SK-N-SH (cell line): ENCODE data around the gene NTMT2. TPM values are rescaled to one million over a fixed set of nuclear protein-coding genes. Genes with fewer than 3 reads are reported as not detected.

Experiments used
- CTCF ChIA-PET: fragments of 300-600, 350-600 bp; formaldehyde crosslinking; extraction: SDS; loops from one replicate; lab custom pipeline; 2021; lab: Yijun Ruan, JAX
- POLR2A ChIA-PET: fragments of 350-600 bp; sonication (Branson Sonifier 250); formaldehyde crosslinking; extraction: SDS; loops from one replicate; lab custom pipeline; 2020; ENCODE audit warnings: antibody characterized with exemption, inconsistent platforms; lab: Yijun Ruan, JAX
- DNase-seq: peaks from one replicate; pipeline ENCODE4 v3.0.0; 2012
- H2AFZ ChIP-seq: fragments of 200-600 bp; sonication (generic); 2 replicates; pipeline ENCODE4 v1.8.1; 2016; ENCODE audit warnings: antibody characterized with exemption, mild to moderate bottlenecking, low read depth
- H3F3A ChIP-seq: fragments of 200-600 bp; sonication (generic); replicated peaks from 2 replicates; pipeline ENCODE3; 2016; ENCODE audit warnings: antibody characterized with exemption, mild to moderate bottlenecking; ENCODE audit not compliant: insufficient read depth
- H3K27ac ChIP-seq, 2 experiments: fragments of 200-500 bp in 1 of 2; fragments of 200-600 bp in 1 of 2; sonication (Bioruptor generic) in 1 of 2; sonication (generic), shearing (Covaris generic) in 1 of 2; 2 replicates each; pipeline versions ENCODE4 v1.5.1 to v1.6.1; 2014 to 2016; ENCODE audit warnings: low read depth in 2 of 2, inconsistent platforms in 1 of 2, low read length in 1 of 2, mild to moderate bottlenecking in 1 of 2, mixed read lengths in 1 of 2
- H3K27me3 ChIP-seq: fragments of 200-600 bp; sonication (generic), shearing (Covaris generic); 2 replicates; pipeline ENCODE4 v1.6.1; 2016; ENCODE audit warnings: mixed run types; ENCODE audit not compliant: insufficient read depth
- H3K36me3 ChIP-seq, 2 experiments: fragments of 200-500 bp in 1 of 2; fragments of 200-600 bp in 1 of 2; sonication (Bioruptor generic) in 1 of 2; sonication (generic) in 1 of 2; replicated peaks in 1 of 2; 2 replicates each; pipeline versions ENCODE3 to v1.5.1; 2014 to 2016; ENCODE audit warnings: low read length in 1 of 2, mild to moderate bottlenecking in 1 of 2; ENCODE audit not compliant: insufficient read depth in 2 of 2, control insufficient read depth in 1 of 2
- H3K4me1 ChIP-seq, 2 experiments: fragments of 200-500 bp in 1 of 2; fragments of 200-600 bp in 1 of 2; sonication (Bioruptor generic) in 1 of 2; sonication (generic), shearing (Covaris generic) in 1 of 2; 2 replicates each; pipeline versions ENCODE4 v1.5.1 to v1.6.1; 2014 to 2016; ENCODE audit warnings: low read depth in 1 of 2, low read length in 1 of 2, mixed run types in 1 of 2; ENCODE audit not compliant: insufficient read depth in 2 of 2, control insufficient read depth in 1 of 2
- H3K4me2 ChIP-seq: fragments of 200-600 bp; sonication (generic), shearing (Covaris generic); 2 replicates; pipeline ENCODE4 v1.6.1; 2017; ENCODE audit warnings: mixed run types
- H3K4me3 ChIP-seq, 2 experiments: fragments of 200-500 bp in 1 of 2; fragments of 200-600 bp in 1 of 2; sonication (Bioruptor generic) in 1 of 2; sonication (generic), shearing (Covaris generic) in 1 of 2; 2 replicates each; pipeline versions ENCODE4 v1.5.1 to v1.8.1; 2014 to 2016; ENCODE audit warnings: low read depth in 2 of 2, inconsistent platforms in 1 of 2, low read length in 1 of 2, mild to moderate bottlenecking in 1 of 2, mixed read lengths in 1 of 2, moderate library complexity in 1 of 2
- H3K79me2 ChIP-seq: fragments of 200-600 bp; sonication (generic); 2 replicates; pipeline ENCODE4 v1.8.1; 2017; ENCODE audit warnings: mild to moderate bottlenecking; ENCODE audit not compliant: insufficient read depth
- H3K9ac ChIP-seq: fragments of 200-600 bp; sonication (generic); 2 replicates; pipeline ENCODE4 v1.6.1; 2017; ENCODE audit warnings: mixed run types
- H3K9me2 ChIP-seq: fragments of 200-600 bp; sonication (generic); 2 replicates; pipeline ENCODE4 v1.6.1; 2017; ENCODE audit warnings: mixed run types
- H3K9me3 ChIP-seq: fragments of 200-600 bp; sonication (generic); 2 replicates; pipeline ENCODE4 v1.6.1; 2017; ENCODE audit warnings: mixed run types, mild to moderate bottlenecking, moderate library complexity
- H4K20me1 ChIP-seq: fragments of 200-600 bp; sonication (generic); 2 replicates; pipeline ENCODE4 v1.6.1; 2017; ENCODE audit warnings: mild to moderate bottlenecking, mixed run types; ENCODE audit not compliant: insufficient read depth
- CHD2 ChIP-seq: fragments of 150-350 bp; IDR thresholded peaks from 2 replicates; pipeline ENCODE4 v1.6.1; 2018; ENCODE audit warnings: low read length; ENCODE audit not compliant: partially characterized antibody
- EZH2phosphoT487 ChIP-seq: fragments of 200-600 bp; sonication (generic); IDR thresholded peaks from 2 replicates; pipeline ENCODE4 v1.6.1; 2017; ENCODE audit warnings: low read depth, mixed run types, mild to moderate bottlenecking, antibody characterized with exemption, moderate library complexity, borderline replicate concordance
- IRF3 ChIP-seq: fragments of 150-350 bp; IDR thresholded peaks from 2 replicates; pipeline ENCODE4 v1.6.1; 2016; ENCODE audit warnings: mild to moderate bottlenecking, low read depth, low read length
- JUND ChIP-seq: IDR thresholded peaks from 2 replicates; pipeline ENCODE4 v1.4.0; 2012
- NFIC ChIP-seq: IDR thresholded peaks from 2 replicates; pipeline ENCODE4 v1.4.0; 2012; ENCODE audit warnings: borderline replicate concordance
- NRF1 ChIP-seq: IDR thresholded peaks from 2 replicates; pipeline ENCODE4 v1.6.1; 2012; ENCODE audit warnings: low read depth, mild to moderate bottlenecking, low read length
- POLR2AphosphoS5 ChIP-seq: IDR thresholded peaks from 2 replicates; pipeline ENCODE4 v1.6.1; 2012; ENCODE audit warnings: low read depth, low read length
- RAD21 ChIP-seq: IDR thresholded peaks from 2 replicates; pipeline ENCODE4 v1.6.1; 2012; ENCODE audit warnings: mild to moderate bottlenecking, low read length
- RCOR1 ChIP-seq: fragments of 150-350 bp; IDR thresholded peaks from 2 replicates; pipeline ENCODE4 v1.6.1; 2017; ENCODE audit warnings: antibody characterized with exemption, low read length
- RFX5 ChIP-seq: IDR thresholded peaks from 2 replicates; pipeline ENCODE4 v1.6.1; 2012; ENCODE audit warnings: mild to moderate bottlenecking, improper control_type of control experiment, low read length
- SIN3A ChIP-seq: IDR thresholded peaks from 2 replicates; pipeline ENCODE4 v1.6.1; 2012; ENCODE audit warnings: low read depth, mild to moderate bottlenecking, low read length, moderate library complexity, borderline replicate concordance
- SMC3 ChIP-seq: IDR thresholded peaks from 2 replicates; pipeline ENCODE4 v1.6.1; 2012; ENCODE audit warnings: low read depth, low read length, improper control_type of control experiment
- TAF1 ChIP-seq: IDR thresholded peaks from 2 replicates; pipeline ENCODE4 v1.6.1; 2012; ENCODE audit warnings: low read depth, mild to moderate bottlenecking, low read length, moderate library complexity, borderline replicate concordance
- TCF12 ChIP-seq: IDR thresholded peaks from 2 replicates; pipeline ENCODE4 v1.4.0; 2012
- YY1 ChIP-seq: IDR thresholded peaks from 2 replicates; pipeline ENCODE4 v1.4.0; 2012; ENCODE audit warnings: low read depth, mild to moderate bottlenecking
- ZBTB33 ChIP-seq: IDR thresholded peaks from 2 replicates; pipeline ENCODE4 v1.4.0; 2012; ENCODE audit warnings: low read depth, borderline replicate concordance
- WGBS: methylation state at CpG from one replicate; pipeline ENCODE4 v1.1.6; 2017; ENCODE audit warnings: low lambda C conversion rate; 5-methylcytosine and 5-hydroxymethylcytosine counted together
- polyA plus RNA-seq, 3 experiments: library from polyadenylated mRNA; depleted of rRNA; stranded (reverse); fragments of >200 nt; gene quantifications; 2 replicates each; pipeline ENCODE4 v1.2.3, GENCODE V29; 2012
- TF ChIP-seq, protein P1 (sequence below): IDR thresholded peaks from 2 replicates; pipeline ENCODE4 v1.4.0; 2012; ENCODE audit warnings: low read depth, borderline replicate concordance
- TF ChIP-seq, protein P2 (sequence below): IDR thresholded peaks from 2 replicates; pipeline ENCODE4 v1.6.1; 2012; ENCODE audit warnings: mild to moderate bottlenecking, low read depth, low read length, moderate library complexity
- TF ChIP-seq, protein P3 (sequence below): IDR thresholded peaks from 2 replicates; pipeline ENCODE4; 2012
- TF ChIP-seq, protein P4 (sequence below): IDR thresholded peaks from 2 replicates; pipeline ENCODE4 v1.4.0; 2012; ENCODE audit warnings: low read depth

The NTMT2 gene
- polyA plus RNA-seq, 1 of the 3 experiments (the other 2 are of a cell fraction) = not detected

- Histone ChIP-seq H3K27ac (no peak overlapping the region), H4K20me1 (no peaks in the 10 kb centered on the region), H3K9me3 (no peaks in the 10 kb centered on the region), H3K36me3 (no peaks in the 10 kb centered on the region), H3K9ac (no peak overlapping the region), H2AFZ (no peak overlapping the region), H3K79me2 (no peaks in the 10 kb centered on the region), H3K9me2 (no peaks in the 10 kb centered on the region), H3F3A (no peaks in the 10 kb centered on the region), H3K4me2 (no peak overlapping the region), H3K27me3 (no peaks in the 10 kb centered on the region), H3K4me1 (peaks cover 0 to 2% of the 10 kb centered on the region in 2 experiments; a peak in 1 of 4 replicates), H3K4me3 (no peak overlapping the region)
- ChIA-PET CTCF (interaction anchor here (0.9 kb wide), 1 partner anchor 246 kb away, joined by 3 read pairs; no protein-coding TSS in a partner anchor), POLR2A (no interaction called here)
- 49% methylated on average over 7 of the region's 7 CpGs for WGBS
- no peak for TF ChIP-seq NFIC
- no peak for TF ChIP-seq ZBTB33
- TF ChIP-seq CHD2 = no peak
- no peak for TF ChIP-seq JUND
- TF ChIP-seq SMC3 = no peak
- TF ChIP-seq SIN3A = no peak
- TF ChIP-seq TCF12 = no peak
- TF ChIP-seq, protein P1, sequence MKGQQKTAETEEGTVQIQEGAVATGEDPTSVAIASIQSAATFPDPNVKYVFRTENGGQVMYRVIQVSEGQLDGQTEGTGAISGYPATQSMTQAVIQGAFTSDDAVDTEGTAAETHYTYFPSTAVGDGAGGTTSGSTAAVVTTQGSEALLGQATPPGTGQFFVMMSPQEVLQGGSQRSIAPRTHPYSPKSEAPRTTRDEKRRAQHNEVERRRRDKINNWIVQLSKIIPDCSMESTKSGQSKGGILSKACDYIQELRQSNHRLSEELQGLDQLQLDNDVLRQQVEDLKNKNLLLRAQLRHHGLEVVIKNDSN = no peak
- no peak for TF ChIP-seq TAF1
- no peak for TF ChIP-seq YY1
- TF ChIP-seq RCOR1 = no peak
- TF ChIP-seq NRF1 = no peak
- TF ChIP-seq EZH2phosphoT487 = no peak
- no peak for TF ChIP-seq RAD21
- TF ChIP-seq, protein P2, sequence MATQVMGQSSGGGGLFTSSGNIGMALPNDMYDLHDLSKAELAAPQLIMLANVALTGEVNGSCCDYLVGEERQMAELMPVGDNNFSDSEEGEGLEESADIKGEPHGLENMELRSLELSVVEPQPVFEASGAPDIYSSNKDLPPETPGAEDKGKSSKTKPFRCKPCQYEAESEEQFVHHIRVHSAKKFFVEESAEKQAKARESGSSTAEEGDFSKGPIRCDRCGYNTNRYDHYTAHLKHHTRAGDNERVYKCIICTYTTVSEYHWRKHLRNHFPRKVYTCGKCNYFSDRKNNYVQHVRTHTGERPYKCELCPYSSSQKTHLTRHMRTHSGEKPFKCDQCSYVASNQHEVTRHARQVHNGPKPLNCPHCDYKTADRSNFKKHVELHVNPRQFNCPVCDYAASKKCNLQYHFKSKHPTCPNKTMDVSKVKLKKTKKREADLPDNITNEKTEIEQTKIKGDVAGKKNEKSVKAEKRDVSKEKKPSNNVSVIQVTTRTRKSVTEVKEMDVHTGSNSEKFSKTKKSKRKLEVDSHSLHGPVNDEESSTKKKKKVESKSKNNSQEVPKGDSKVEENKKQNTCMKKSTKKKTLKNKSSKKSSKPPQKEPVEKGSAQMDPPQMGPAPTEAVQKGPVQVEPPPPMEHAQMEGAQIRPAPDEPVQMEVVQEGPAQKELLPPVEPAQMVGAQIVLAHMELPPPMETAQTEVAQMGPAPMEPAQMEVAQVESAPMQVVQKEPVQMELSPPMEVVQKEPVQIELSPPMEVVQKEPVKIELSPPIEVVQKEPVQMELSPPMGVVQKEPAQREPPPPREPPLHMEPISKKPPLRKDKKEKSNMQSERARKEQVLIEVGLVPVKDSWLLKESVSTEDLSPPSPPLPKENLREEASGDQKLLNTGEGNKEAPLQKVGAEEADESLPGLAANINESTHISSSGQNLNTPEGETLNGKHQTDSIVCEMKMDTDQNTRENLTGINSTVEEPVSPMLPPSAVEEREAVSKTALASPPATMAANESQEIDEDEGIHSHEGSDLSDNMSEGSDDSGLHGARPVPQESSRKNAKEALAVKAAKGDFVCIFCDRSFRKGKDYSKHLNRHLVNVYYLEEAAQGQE = no peak
- no peak for TF ChIP-seq IRF3
- no peak for TF ChIP-seq RFX5
- TF ChIP-seq, protein P3, sequence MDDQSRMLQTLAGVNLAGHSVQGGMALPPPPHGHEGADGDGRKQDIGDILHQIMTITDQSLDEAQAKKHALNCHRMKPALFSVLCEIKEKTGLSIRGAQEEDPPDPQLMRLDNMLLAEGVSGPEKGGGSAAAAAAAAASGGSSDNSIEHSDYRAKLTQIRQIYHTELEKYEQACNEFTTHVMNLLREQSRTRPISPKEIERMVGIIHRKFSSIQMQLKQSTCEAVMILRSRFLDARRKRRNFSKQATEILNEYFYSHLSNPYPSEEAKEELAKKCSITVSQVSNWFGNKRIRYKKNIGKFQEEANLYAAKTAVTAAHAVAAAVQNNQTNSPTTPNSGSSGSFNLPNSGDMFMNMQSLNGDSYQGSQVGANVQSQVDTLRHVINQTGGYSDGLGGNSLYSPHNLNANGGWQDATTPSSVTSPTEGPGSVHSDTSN = no peak
- no peak for TF ChIP-seq POLR2AphosphoS5
- TF ChIP-seq, protein P4, sequence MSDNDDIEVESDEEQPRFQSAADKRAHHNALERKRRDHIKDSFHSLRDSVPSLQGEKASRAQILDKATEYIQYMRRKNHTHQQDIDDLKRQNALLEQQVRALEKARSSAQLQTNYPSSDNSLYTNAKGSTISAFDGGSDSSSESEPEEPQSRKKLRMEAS = no peak
- DNase-seq = no peak
Measured at GRCh38 chr1:170174395-170174794, 28.6 kb downstream of the NTMT2 start.
